ENCODE data around the gene CD9.

GRCh38 chr12:6231359-6232268 lies 31.4 kb downstream of the CD9 start:
- no peak for TF ChIP-seq CTCF (IDR thresholded peaks at IDR 0.05)
- TF ChIP-seq POLR2A (IDR thresholded peaks at IDR 0.05), result no peak
